HG03469 (cell line): ENCODE data around the gene FXR2.

Experiments used
- ATAC-seq: cut with Tn5 transposase; IDR thresholded peaks from one replicate; pipeline ENCODE4 v1.9.1; 2021; ENCODE audit warnings: mild to moderate bottlenecking, moderate library complexity, moderate number of reproducible peaks; ENCODE audit not compliant: unreplicated experiment

Gene FXR2

DNA sequence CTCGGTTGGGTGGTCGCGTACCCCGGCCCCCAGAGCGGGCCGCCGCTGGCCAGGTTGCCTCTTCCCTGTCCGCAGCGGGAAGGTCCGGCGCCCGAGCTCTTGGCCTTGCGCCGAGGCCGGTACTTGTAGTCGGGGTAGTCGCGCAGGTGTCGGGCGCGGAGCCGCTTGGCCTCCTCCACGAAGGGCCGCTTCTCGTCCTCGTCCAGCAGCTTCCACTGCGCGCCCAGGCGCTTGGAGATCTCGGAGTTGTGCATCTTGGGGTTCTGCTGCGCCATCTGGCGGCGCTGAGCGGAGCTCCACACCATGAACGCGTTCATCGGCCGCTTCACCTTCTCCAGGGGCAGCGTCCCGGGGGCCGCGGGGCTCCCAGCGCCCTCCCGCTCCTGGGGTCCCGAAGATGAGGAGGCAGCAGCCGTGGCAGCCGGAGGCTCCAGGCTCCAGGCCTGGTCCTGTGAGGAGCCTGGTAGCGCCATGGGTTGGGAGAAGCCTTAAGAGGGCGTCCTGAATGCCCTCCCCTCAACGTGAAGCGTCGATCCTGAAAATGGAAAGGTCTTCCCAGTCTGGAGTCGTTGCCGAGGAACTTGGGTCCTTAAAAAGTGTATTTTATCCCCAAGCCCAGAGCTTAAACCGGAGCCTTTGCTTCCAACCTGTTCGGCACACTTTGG lies 25.4 kb downstream of the FXR2 start:
- ATAC-seq = no peak

DNA sequence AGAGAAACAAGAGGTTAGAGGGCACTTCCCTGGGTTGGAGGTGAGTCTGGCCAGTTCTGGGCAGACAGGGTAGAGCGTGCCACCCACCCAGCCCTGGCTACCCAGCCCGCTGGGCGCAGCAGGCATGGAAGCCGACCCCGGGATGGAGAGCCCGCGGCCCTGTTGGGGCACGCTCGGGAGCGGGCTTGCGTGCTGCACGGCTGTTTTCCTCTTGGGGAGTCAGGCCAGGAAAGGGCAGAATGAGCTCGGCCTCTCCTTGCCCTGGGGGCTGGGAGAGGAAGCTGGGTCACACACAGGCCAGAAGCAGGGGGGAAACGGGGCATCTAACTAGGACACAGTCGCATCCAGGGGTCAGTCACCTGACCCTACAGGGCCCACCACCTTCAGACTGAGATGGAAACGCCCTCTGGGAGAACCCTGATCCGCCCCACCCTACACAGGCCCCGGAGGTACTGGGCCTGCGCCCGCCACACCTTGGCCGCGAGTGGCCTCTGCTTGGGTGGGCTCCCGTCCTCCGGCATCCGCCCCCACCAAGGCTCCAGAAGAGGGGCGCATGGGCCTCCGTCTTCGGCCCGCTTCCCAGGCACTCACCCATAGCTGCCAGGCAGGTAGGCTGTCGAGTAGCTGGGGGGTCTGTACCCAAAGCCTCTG lies 26.0 kb downstream of the FXR2 start:
- no peak for ATAC-seq

DNA sequence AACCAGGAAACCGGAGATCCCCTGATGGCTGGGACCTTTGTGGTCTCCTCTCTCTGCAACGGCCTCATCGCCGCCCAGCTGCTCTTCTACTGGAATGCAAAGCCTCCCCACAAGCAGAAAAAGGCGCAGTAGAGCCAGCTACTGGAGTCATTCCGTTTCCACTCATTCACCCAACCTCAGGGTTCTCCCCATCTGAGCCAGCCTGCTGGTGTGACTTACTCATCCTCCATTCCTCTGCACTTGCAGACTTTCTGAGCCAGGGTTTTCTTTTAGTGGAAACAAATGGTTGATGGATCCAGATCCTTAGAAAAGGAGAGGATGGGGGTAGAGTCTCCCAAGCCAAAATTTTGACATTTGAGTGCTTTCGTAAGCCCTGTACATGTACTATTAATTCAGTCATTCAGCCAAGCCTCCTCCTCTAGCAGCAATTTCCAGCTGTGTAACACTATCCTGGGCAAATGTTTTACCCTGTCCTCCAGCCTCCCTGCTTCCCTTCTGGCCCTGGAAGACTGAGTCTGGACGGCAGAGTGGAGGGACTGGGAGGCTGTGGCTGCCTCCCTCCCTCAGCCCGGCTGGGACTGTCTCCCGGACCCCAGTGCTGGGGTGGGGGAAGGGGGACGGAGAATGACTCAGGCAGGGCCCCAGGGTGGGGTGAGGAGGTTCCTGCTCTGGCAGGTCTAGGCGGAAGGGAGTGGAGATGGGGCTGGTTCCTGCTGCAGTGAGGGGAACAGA lies 27.1 kb downstream of the FXR2 start:
- ATAC-seq = no peak

DNA sequence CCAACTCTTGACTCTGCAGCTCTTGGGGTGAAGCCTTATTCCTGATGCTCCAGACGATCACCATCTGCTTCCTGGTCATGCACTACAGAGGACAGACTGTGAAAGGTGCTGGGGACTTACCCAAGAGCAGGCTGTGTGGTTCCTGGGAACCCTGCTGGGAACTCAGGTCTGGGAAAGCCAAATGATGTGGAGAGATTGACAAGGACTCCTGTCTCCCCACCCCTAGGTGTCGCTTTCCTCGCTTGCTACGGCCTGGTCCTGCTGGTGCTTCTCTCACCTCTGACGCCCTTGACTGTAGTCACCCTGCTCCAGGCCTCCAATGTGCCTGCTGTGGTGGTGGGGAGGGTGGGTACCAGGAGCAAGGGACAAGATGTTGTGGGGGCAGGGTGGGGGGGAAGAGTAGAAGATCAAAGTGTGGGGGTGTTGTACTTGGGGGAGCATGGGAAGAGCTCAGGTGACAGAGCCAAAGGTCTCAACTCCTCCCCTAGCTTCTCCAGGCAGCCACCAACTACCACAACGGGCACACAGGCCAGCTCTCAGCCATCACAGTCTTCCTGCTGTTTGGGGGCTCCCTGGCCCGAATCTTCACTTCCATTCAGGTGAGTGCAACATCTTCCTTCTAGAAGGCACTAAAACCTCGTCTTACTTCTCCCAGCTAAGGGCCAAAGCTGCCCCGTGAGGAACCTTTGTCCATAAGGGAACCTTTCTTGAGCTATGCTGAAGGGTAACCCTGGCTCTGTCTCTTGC lies 27.9 kb downstream of the FXR2 start:
- ATAC-seq = no peak

DNA sequence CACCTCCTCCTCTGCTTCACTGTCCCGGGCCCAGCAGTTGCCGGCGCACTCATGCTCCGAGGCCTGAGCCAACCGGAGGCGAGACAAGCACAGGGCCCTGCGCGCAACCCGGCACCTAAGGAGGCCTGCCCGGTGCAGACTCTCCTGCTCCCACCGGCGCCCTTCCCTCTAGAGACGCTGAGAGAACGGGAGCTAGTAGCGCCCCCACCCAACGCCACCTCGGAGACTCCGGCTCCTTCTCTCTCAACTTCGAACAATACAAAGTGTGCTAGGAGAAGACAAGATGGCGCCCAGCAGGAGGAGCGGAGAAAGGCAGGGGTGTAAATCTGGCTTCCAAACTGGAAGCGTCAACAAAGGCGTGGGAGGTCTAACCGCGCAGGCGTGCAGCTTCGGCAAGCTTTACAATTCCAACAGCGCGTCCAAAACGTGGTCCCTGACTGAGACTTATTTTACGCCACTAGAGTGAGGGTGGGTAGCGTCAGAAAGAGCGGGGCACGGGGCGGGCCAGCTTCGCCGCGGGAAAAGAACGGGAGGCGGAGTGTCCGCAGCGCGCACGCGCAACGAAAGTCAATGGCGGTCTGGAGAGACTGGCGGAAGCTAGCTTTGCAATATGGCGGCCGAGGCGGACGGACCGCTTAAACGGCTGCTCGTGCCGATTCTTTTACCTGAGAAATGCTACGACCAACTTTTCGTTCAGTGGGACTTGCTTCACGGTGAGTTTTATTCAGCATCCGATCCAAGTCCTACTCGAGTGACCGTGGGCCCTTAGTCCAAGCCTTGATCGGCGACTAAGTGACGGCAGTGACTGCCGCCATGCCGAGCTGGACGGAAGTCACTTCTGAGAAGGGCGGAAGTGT lies 31.2 kb downstream of the FXR2 start, which contains the start of gene MPDU1:
Gene MPDU1, plus strand, starts transcription at position 600 of the 857 bp plus-strand sequence. Its CDS starts 11 bp downstream, at position 611.
- ATAC-seq = no peak

DNA sequence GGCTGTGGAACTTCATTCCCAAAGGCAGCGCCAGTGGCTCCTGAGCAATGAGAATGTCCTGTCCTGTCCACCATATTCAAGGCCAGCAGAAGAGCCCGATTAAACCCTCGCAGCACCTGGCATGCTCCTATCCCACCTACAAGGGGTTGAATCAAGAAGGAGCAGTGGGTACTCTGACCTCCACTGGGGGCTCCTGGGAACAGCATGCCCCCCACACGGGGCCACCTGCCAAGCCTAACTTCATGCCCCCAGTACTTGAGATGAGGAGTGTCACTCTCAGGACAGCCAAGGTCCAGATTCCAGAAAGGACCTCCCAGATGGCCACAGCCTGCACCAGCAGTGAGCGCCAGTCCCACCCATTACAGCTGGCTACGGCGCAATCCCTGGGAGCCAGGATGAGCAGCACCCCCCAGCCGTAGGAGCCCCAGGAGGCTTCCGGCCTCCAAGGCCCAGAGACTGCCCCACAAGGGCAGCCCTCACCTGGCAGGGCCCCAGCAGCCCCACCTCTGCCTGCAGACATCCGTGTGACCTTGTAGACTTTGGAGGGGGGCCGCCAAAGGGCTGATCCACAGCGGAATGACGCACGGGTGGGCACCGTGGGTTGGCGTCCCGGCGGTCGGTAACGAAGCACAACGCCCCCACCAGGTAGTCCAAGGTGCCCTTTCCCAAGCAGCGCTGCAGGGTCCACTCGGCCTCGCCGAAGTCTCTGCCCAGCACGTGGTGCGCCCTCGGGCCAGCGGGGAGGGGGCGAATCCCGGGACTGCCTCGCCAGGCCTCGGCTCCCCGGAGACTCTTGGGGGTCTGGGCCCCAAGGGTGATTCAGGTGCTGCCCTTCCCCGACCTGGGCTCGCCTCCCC lies 32.1 kb downstream of the FXR2 start:
- no peak for ATAC-seq

DNA sequence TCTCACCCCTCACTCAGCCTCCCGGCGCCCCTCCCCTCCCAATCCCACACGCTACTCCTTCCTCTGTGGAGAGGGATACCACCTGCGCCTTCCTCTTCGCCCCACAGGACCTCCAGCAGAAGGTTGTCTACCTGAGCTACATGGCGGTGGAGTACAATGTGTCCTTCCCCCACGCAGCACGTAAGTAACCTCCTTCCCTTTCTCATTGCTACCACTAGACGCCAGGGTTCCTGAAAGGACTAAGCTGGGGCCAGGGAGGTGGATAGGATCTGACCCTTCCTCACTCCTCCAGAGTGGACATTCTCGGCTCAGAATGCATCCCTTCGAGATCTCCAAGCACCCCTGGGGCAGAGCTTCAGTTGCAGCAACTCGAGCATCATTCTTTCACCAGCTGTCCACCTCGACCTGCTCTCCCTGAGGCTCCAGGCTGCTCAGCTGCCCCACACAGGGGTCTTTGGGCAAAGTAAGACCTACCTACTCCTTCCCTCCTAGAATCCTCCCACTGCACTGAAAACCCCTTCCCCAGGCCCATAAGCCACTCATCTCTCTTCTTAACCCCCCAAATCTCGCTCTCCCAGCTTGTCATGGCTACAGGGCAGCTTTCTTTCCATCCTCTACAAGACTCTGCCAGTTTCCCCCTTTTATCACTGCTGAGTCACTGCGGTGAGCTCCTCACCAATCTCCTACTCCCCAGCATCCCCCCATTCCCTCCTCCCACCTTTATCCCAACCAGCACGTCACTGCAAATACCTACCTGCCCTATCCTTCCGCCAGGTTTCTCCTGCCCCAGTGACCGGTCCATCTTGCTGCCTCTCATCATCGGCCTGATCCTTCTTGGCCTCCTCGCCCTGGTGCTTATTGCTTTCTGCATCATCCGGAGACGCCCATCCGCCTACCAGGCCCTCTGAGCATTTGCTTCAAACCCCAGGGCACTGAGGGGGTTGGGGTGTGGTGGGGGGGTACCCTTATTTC lies 33.8 kb downstream of the FXR2 start:
- ATAC-seq = no peak

DNA sequence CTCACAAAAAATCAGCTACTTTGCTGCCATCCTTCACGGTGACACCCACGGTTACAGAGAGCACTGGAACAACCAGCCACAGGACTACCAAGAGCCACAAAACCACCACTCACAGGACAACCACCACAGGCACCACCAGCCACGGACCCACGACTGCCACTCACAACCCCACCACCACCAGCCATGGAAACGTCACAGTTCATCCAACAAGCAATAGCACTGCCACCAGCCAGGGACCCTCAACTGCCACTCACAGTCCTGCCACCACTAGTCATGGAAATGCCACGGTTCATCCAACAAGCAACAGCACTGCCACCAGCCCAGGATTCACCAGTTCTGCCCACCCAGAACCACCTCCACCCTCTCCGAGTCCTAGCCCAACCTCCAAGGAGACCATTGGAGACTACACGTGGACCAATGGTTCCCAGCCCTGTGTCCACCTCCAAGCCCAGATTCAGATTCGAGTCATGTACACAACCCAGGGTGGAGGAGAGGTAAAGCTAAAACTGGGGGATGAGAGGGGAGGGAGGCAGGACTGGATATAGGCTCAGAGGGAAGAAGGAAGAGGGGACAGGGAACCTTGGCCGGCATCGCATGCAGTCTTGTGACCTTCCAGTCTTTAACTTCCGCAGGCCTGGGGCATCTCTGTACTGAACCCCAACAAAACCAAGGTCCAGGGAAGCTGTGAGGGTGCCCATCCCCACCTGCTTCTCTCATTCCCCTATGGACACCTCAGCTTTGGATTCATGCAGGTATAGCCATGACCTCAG lies 34.7 kb downstream of the FXR2 start:
- no peak for ATAC-seq

DNA sequence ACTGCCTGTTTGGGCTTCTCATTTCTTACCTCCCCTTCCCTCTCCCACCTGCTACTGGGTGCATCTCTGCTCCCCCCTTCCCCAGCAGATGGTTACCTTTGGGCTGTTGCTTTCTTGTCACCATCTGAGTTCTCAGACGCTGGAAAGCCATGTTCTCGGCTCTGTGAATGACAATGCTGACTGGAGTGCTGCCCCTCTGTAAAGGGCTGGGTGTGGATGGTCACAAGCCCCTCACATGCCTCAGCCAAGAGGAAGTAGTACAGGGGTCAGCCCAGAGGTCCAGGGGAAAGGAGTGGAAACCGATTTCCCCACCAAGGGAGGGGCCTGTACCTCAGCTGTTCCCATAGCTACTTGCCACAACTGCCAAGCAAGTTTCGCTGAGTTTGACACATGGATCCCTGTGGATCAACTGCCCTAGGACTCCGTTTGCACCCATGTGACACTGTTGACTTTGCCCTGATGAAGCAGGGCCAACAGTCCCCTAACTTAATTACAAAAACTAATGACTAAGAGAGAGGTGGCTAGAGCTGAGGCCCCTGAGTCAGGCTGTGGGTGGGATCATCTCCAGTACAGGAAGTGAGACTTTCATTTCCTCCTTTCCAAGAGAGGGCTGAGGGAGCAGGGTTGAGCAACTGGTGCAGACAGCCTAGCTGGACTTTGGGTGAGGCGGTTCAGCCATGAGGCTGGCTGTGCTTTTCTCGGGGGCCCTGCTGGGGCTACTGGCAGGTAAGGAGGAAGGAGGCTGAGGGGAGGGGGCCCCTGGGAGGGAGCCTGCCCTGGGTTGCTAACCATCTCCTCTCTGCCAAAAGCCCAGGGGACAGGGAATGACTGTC lies 35.5 kb downstream of the FXR2 start, which contains the start of gene CD68:
Gene CD68, plus strand, starts transcription at position 638 of the 833 bp plus-strand sequence. Its CDS starts 40 bp downstream, at position 678.
- no peak for ATAC-seq

DNA sequence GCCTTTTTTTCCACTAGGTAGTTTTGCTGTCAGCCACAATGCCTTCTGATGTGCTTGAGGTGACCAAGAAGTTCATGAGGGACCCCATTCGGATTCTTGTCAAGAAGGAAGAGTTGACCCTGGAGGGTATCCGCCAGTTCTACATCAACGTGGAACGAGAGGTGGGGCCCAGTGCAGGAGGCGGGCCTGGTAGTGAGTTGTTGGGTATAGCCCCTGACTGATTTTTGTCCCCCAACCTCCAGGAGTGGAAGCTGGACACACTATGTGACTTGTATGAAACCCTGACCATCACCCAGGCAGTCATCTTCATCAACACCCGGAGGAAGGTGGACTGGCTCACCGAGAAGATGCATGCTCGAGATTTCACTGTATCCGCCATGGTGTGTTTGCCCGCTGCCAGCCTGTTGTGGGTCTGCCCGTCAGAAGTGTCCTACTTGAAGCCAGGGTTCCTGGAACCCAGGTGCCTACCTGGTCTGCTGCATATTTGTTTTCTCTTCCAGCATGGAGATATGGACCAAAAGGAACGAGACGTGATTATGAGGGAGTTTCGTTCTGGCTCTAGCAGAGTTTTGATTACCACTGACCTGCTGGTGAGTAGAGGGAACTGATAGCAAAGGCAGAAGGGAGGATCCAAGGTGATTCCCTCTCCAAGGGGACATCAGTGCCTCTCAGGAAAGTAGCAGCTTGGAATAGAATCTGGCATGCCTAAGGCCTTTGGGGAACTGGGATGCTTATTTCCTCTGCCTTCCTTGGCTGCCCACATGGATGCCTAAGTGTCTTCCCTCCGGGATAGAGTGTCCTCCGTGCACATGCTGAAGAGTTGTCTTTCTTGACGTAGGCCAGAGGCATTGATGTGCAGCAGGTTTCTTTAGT lies 37.1 kb downstream of the FXR2 start:
- no peak for ATAC-seq

DNA sequence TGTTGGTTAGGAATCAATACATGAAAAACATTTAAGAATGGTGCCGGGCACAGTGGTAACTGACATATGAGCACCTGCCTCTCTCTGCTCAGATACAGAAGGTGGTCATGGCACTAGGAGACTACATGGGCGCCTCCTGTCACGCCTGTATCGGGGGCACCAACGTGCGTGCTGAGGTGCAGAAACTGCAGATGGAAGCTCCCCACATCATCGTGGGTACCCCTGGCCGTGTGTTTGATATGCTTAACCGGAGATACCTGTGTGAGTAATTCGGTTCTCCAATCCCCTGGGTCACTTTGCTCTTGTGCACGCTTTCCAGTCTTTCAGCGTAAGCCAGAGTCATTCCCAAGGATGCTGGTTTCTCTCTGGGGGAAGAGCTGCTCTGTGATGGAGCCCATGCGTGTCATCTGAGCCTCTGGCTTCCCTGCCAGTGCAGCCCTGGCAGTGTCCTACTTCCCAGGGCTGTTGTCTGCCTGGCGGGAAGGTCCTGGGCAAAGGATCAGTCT lies 38.2 kb downstream of the FXR2 start:
- no peak for ATAC-seq

DNA sequence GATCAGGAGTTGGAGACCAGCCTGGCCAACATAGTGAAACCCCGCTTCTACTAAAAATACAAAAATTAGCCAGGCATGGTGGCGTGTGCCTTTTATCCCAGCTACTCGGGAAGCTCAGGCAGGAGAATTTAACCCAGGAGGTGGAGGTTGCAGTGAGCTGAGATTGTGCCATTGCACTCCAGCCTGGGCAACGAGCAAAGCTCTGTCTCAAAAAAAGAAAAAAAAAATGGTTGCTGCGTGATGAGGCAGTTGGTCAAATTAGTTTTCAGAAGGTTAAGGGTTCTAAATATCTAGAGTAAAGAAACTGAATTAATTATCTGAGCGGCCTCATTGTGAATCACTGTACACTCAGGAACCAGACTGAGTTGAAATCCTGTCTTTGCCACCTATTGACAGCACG lies 38.7 kb downstream of the FXR2 start:
- no peak for ATAC-seq

DNA sequence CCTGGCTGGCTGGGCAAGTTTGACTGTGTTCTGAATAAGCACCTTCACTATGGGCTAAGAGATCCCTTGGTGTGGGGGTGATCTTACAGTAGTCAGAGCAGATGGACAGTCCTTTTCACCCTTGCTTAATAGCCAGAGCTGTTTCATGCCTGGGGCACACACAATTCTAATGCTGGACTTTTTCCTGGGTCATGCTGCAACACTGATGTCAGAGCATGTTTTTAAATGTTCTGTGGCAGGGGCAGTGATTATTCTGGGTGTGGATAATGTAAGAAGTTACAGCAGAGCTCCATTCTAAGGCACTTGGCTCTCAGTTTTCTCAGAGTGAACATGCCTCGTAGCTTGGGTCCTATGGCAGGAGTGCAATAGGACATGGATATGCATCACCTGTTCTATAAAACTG lies 39.2 kb downstream of the FXR2 start:
- ATAC-seq = no peak

DNA sequence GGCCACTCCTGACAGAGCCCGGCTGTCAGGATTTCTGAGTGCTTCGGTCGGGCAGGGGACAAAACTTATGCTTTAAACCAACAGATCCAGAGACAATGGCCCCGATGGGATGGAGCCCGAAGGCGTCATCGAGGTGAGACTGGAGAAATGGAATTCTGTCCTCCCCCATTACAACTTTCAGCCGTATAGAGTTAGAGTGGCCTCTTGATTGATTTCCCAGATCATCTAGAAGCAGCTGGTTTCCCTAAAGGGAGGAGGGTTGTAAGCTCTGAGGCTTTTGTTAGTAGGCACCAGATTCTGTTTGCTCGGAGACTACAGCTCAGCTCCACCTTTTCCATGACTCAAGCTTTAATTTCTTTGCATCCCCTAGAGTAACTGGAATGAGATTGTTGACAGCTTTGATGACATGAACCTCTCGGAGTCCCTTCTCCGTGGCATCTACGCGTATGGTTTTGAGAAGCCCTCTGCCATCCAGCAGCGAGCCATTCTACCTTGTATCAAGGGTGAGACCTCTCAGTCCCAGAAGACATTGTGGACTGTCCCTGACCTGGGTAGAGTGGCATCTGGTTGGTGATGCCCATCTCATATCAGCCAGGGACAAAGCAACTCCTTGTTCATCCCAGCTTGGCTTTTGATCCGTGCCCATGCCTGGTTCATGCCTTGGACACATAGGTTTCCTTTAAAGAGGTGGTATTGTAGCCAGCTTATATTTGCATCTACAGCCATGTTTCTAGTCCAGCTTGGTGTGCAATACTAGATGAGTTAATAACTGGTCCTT lies 40.3 kb downstream of the FXR2 start:
- no peak for ATAC-seq
